Fibroblast of peridontal ligament (primary cell): ENCODE results near the gene ATP2A2.
"Not testable (repeated sequence)": the region's sequence is repeated elsewhere in the genome, so short reads cannot be mapped to it uniquely, and the experiment has no call there.

Experiments
- DNase-seq: peaks from one replicate; pipeline ENCODE4 v3.0.0-alpha.2; 2010; ENCODE audit errors: extremely low read depth

Gene ATP2A2

DNA sequence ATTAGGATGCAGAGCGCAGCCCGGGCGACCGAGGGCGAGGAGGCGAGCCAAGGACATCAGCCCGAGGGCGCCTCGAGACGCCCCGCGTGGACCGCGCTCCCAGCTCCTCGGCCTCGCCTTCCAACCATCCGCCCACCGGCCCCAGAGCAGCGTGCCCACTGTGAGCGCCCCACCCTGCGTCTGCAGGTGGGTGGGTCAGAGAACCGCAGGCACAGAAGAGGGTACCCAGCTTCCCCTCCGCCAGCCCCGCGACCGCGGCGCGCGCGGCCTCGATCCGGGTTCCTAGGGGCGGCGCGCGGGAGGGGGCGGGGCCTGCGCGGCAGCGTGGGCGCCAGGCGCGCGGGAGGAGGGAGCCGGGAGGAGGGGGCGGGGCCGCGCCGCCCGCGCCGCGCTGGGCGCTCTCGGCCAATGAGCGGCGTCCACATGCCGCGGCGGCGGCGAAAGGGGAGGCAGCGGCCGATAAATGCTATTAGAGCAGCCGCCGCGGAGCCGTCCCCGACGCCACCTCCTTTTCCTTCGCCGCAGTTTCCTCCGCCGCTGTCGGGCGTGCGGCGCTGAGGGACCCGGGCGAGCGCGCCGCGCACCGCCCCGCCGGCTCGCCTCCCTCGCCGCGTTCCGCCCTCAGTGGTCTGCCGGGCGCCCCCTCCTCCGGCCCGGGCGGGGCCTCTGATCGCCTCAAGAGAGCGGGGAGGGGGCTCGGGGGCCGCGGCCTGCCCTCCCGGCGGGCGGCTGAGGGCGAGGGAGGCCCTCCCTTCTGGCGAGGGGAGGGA, at the start of gene ATP2A2:
TSS of gene ATP2A2 (plus strand) at position 469 of the 770 bp plus-strand sequence. CDS start 543 bp downstream, outside the sequence.
- peak; percentile 77 for DNase-seq

DNA sequence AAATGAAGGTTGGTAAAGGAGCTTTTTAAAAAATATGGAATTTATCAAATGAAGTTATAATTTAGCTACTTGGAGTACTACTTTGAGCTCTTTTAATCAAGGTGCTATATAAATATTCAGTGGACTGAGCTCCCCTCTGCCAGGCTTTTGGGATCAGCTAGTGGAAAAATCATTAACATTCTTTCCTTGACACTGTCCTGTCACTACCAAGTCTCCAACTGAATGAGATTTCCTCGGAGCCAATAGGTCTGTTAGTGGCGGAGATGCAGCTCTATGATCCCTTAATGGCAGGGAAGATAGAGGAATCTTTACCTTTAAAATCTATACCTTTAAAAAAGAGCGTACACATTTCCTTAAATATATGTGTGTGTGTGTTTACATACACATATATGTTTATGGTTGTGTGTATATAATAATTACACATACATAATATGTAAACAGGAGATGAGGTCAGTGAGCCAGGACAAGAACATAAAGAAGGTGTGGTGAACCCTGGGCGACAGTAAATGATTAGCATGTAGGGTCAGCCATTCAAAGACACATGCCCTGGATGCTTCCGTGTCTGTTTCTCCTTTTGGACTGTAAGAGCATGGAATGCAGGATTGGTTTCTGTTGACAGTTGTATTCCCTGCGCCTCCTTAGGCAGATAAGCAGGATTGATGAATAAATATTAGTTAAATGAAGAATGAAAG, 47.7 kb upstream of the ATP2A2 start:
- no peak for DNase-seq

- DNase-seq, result peak; percentile 53
Observed at GRCh38 chr12:110234331-110234751, 46.7 kb upstream of the ATP2A2 start.

GRCh38 chr12:110234755-110235154, 46.3 kb upstream of the ATP2A2 start:
- peak; percentile 64 for DNase-seq

- no peak for DNase-seq
Observed at GRCh38 chr12:110235383-110235782, 45.7 kb upstream of the ATP2A2 start.

DNA sequence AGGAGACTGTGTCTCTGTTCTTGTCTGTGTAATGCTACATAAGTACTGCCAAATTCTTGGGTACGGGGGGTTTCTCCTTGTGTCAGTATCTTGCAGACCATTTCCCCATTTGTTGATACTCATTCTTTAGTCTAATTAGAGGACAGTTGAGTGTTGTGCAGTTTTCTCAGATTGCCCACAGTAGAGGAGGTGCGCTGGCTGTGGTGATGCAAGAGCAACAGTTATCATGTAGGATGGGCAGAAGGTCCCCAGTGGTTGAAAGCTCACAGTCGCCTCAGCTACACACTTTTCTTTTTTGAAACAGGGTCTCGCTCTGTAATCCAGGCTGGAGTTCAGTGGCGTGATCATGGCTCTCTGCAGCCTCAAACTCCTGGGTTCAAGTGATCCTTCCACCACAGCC, 37.8 kb upstream of the ATP2A2 start:
- DNase-seq, result no peak

- no peak for DNase-seq
Observed at GRCh38 chr12:110244372-110244771, 36.7 kb upstream of the ATP2A2 start.

DNA sequence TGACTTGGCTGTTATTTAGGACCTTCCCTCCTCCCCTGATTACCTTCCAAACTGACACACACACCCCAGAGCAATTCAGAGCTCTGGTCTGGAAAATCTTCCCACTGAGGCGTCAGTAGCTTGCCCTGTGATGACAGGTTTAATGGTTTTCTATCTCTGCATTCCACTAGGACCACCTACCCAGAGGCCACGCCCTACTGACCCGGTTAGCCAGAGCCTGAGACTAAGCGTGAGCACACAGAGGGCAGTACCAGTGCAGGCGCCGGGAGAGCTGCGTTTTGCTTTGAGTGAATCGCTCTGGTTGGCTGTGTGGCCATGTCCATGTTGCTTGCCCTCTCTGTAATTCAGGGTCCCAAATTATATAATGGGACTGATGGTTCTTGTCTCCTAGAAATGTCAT, 36.2 kb upstream of the ATP2A2 start:
- DNase-seq, result no peak

GRCh38 chr12:110245369-110245772, 35.7 kb upstream of the ATP2A2 start:
- no peak for DNase-seq

- DNase-seq, result no peak
Observed at GRCh38 chr12:110246636-110247339, 34.3 kb upstream of the ATP2A2 start.

DNA sequence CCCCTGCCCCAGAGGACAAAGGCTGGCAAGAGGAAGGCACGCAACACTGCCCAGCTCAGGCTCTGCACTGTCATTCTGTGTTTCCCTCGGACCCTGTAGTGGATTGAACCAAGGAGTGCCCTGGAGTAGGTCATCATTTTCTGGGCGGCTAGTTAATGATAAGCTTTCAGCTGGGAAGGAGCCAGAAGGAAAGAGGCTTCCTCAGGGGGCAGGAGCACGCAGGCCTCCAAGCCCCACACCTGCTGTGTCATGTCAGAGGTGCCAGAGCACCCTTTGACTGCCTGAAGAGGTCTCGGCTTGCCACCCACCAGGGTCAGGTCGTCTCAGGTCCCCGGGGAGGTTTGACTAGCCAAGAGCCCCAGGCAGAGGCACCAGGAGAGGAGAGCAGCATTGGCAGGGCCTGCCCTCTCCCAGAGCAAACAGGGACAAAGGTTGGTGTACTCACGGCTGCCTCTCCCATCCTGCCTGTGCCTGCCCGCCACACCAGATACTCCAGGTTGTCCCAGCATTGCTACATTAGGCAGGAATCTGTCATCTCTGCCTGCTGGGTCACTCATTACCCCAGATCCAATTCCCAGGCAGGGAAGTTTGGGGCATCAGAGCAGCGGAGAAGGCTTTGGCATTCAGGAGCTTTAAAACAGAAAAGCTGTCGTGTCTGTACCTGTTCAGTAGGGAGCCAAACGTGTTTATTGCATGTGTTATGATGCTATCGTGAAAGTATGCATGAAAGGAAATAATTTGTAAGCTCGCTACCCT, 33.5 kb upstream of the ATP2A2 start:
- DNase-seq, result no peak

DNA sequence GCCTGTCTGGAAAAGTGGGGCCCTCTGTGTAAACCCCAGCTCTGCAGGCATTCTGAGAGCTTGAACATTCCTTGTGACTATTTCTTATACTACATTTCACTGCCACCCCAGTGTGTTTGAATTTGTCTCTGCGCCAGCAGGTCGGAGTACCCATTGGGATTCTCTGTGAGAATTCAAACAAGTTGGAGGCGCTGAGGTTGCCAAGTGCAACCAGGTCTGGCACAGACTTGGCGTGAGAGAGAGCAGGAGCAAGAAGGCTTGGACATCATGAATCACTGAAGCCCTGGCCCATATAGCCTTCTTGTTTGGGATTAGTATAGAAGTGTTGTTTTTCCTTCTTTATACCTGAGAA, 33.0 kb upstream of the ATP2A2 start:
- no peak for DNase-seq

- peak; percentile 33 for DNase-seq
Observed at GRCh38 chr12:110249105-110249504, 31.9 kb upstream of the ATP2A2 start.

DNA sequence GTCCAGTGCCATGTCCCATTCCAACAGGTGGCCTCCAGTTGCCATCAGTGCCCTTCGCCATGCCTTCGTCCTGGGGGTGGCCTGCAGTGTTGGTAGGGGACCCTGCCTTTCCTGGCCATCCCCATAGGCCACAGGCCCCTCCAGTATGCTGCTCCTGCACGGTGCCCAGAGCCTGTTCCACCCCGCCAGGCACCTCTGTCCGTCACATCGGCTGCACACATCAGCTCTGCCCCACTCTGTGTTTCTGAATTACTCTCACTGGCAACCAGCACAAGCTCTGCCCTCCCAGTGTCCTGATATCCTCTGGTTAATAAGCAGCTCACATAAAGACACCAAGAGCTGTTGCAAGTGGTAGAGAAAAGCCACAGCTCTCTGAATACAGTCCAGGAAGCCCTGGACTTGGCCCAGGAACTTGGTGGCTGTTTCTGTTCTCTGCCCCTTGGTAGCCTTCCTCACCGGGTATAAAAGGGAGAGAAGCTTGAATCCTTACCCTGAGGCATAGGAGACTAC, 31.3 kb upstream of the ATP2A2 start:
- DNase-seq, result no peak

DNA sequence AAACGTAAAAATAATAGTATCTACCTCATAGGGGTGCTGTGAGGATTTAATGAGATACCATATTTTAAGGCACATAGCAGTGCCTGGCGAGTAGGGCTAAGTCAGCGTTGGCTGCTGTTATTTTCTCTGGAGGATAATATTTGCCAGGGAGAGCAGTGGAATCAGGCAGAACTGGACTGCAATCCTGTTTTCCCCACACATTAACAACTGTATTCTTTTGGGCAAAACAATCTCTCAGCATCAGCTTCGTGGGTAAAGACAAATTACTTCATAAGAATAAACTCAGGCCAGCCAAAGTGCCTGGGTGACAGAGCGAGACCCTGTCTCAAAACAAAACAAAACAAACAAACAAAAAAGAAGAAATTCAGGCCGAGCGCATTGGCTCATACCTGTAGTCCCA, 29.7 kb upstream of the ATP2A2 start:
- no peak for DNase-seq

DNA sequence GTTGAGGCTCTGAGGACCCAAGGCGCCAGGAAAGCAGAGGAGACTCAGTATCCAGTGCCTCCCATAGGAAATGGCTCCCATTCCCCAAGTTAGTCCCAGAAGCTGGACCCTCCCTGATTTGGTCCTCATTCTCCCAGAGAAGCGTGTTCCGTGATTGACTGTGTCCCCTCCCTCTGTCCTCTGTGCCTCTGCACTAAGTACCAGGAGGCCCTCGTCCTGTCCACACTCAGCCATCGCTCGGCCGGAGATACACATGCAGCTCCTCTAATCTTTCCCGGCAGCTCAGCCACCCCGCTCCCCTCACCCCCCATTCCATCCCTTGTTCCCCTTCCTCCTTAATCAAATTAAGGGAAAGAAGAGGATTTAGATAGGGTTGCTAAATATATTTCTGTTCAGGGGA, 28.3 kb upstream of the ATP2A2 start:
- DNase-seq, result no peak

DNA sequence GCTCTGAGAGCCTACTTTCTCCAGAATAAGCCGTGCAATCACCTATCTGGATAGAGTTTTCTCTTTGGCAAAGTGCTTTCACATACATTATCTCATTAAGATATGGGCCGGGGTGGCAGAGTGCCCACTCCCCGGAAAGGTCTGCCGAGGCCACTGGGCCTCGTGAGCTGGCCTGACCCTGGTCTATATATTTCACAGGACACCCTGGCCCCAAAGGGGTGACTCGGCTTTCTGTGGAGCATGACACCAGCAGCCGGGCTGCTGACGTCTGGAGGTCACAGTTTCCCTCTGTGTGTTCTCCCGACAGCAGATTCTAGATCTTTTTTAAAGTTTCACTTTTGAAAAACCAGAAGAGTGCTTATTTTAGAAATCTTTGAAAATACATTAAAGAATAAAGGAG, 27.9 kb upstream of the ATP2A2 start:
- DNase-seq, result peak; percentile 51

- DNase-seq, result no peak
Observed at GRCh38 chr12:110254971-110255540, 26.0 kb upstream of the ATP2A2 start.

GRCh38 chr12:110255890-110256456, 25.1 kb upstream of the ATP2A2 start:
- DNase-seq, result not testable (repeated sequence)

- peak; percentile 40 for DNase-seq
Observed at GRCh38 chr12:110256780-110257431, 24.1 kb upstream of the ATP2A2 start.

DNA sequence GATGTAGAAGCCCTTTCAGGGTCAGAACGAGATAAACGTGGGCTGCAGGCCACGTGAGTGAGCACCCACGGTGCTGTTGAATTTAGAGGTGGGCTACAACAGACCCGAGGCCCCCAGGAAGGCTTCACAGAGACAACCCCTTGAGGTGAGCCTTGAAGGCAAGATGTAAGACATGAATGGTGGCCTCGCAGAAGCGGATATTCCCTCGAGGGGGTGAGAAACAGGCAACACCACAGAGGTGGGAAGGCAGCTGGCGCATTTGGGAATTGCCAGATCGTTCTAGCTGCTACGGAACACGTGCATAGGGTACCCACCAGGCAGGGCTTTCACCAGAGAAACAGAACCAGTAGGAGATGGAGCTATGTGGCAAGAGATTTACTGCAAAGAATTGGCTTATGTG, 22.6 kb upstream of the ATP2A2 start:
- DNase-seq, result no peak
